Large intestine (tissue), 3 donors: ENCODE results near the gene MTHFD1L. TPM values are rescaled to one million over a fixed set of nuclear protein-coding genes. Genes with fewer than 3 reads are reported as not detected.

Source experiments
- DNase-seq, 2 donors: peaks; one replicate each; pipeline versions ENCODE4 v3.0.0 to v3.0.0-alpha.2; 2013
- H3K27ac ChIP-seq: one replicate; pipeline ENCODE4 v1.5.1; 2013; ENCODE audit warnings: low read length
- H3K27me3 ChIP-seq: 2 replicates; pipeline ENCODE4 v1.6.1; 2013; ENCODE audit warnings: low read length; ENCODE audit not compliant: control insufficient read depth, insufficient read depth
- H3K36me3 ChIP-seq: 2 replicates; pipeline ENCODE4 v1.6.1; 2013; ENCODE audit warnings: low read length; ENCODE audit not compliant: control insufficient read depth, insufficient read depth
- H3K4me1 ChIP-seq: one replicate; pipeline ENCODE4 v1.6.1; 2013; ENCODE audit warnings: low read length; ENCODE audit not compliant: control insufficient read depth, insufficient read depth
- H3K4me3 ChIP-seq: one replicate; pipeline ENCODE4 v1.5.1; 2013; ENCODE audit warnings: low read length
- H3K9me3 ChIP-seq: one replicate; pipeline ENCODE4 v1.6.1; 2013; ENCODE audit warnings: mild to moderate bottlenecking, low read depth, low read length, moderate library complexity; ENCODE audit not compliant: control insufficient read depth
- WGBS: methylation state at CpG from one replicate; pipeline ENCODE4 v1.1.5; 2013; ENCODE audit warnings: low lambda C conversion rate; ENCODE audit not compliant: insufficient coverage; 5-methylcytosine and 5-hydroxymethylcytosine counted together
- polyA plus RNA-seq: library from polyadenylated mRNA; unstranded; fragments of 120-200 nt; gene quantifications from one replicate; pipeline ENCODE4 v1.2.1, GENCODE V29; 2013

The MTHFD1L gene
- polyA plus RNA-seq, 1 donor = 11.7 TPM

GRCh38 chr6:151089978-151090377, 224.5 kb downstream of the MTHFD1L start:
- DNase-seq = no peak
- H3K9me3 ChIP-seq = no peaks in the 10 kb centered on the region
- no peaks in the 10 kb centered on the region for H3K27me3 ChIP-seq
- H3K27ac ChIP-seq = no peak overlapping the region
- H3K36me3 ChIP-seq = peaks cover 11% of the 10 kb centered on the region
- no peak overlapping the region for H3K4me3 ChIP-seq
- H3K4me1 ChIP-seq = no peaks in the 10 kb centered on the region
- WGBS = no CpG with 5 or more reads among the region's 4 CpGs

- no peak overlapping the region for H3K27ac ChIP-seq
- no peaks in the 10 kb centered on the region for H3K4me1 ChIP-seq
- no peak for DNase-seq
- peaks cover 11% of the 10 kb centered on the region for H3K36me3 ChIP-seq
- H3K4me3 ChIP-seq = no peak overlapping the region
- 100% methylated on average over 1 of the region's 4 CpGs for WGBS
- no peaks in the 10 kb centered on the region for H3K27me3 ChIP-seq
- no peaks in the 10 kb centered on the region for H3K9me3 ChIP-seq
Observed at GRCh38 chr6:151091571-151091970, 226.1 kb downstream of the MTHFD1L start.

- H3K27me3 ChIP-seq = no peaks in the 10 kb centered on the region
- WGBS = 60% methylated on average over 1 of the region's 5 CpGs
- no peak for DNase-seq
- H3K9me3 ChIP-seq = no peaks in the 10 kb centered on the region
- peaks cover 11% of the 10 kb centered on the region for H3K36me3 ChIP-seq
- H3K27ac ChIP-seq = no peak overlapping the region
- no peaks in the 10 kb centered on the region for H3K4me1 ChIP-seq
- no peak overlapping the region for H3K4me3 ChIP-seq
Observed at GRCh38 chr6:151092591-151092990, 227.1 kb downstream of the MTHFD1L start.

- no peaks in the 10 kb centered on the region for H3K4me1 ChIP-seq
- no peak overlapping the region for H3K27ac ChIP-seq
- no peaks in the 10 kb centered on the region for H3K9me3 ChIP-seq
- H3K27me3 ChIP-seq = no peaks in the 10 kb centered on the region
- no CpG with 5 or more reads among the region's 5 CpGs for WGBS
- H3K4me3 ChIP-seq = no peak overlapping the region
- H3K36me3 ChIP-seq = peaks cover 11% of the 10 kb centered on the region
- DNase-seq = no peak
Observed at GRCh38 chr6:151093706-151094105, 228.2 kb downstream of the MTHFD1L start.

GRCh38 chr6:151095538-151096254, 230.2 kb downstream of the MTHFD1L start:
- no peak overlapping the region for H3K4me3 ChIP-seq
- H3K27ac ChIP-seq = no peak overlapping the region
- H3K9me3 ChIP-seq = no peaks in the 10 kb centered on the region
- H3K4me1 ChIP-seq = no peaks in the 10 kb centered on the region
- peaks cover 11% of the 10 kb centered on the region for H3K36me3 ChIP-seq
- 60% methylated on average over 1 of the region's 6 CpGs for WGBS
- H3K27me3 ChIP-seq = no peaks in the 10 kb centered on the region
- DNase-seq = no peak

- DNase-seq = no peak
- H3K27me3 ChIP-seq = no peaks in the 10 kb centered on the region
- H3K4me3 ChIP-seq = no peak overlapping the region
- no peaks in the 10 kb centered on the region for H3K9me3 ChIP-seq
- H3K27ac ChIP-seq = no peak overlapping the region
- WGBS = no CpG with 5 or more reads among the region's 4 CpGs
- H3K4me1 ChIP-seq = no peaks in the 10 kb centered on the region
- peaks cover 8% of the 10 kb centered on the region for H3K36me3 ChIP-seq
Observed at GRCh38 chr6:151096255-151096612, 230.7 kb downstream of the MTHFD1L start.

- H3K9me3 ChIP-seq = no peaks in the 10 kb centered on the region
- H3K36me3 ChIP-seq = peaks cover 8% of the 10 kb centered on the region
- H3K27ac ChIP-seq = no peak overlapping the region
- 100% methylated on average over 3 of the region's 8 CpGs for WGBS
- no peak for DNase-seq
- no peaks in the 10 kb centered on the region for H3K4me1 ChIP-seq
- H3K27me3 ChIP-seq = no peaks in the 10 kb centered on the region
- H3K4me3 ChIP-seq = no peak overlapping the region
Observed at GRCh38 chr6:151096691-151097606, 231.4 kb downstream of the MTHFD1L start.

- Histone ChIP-seq H3K27ac (no peak overlapping the region), H3K27me3 (no peaks in the 10 kb centered on the region), H3K4me1 (no peaks in the 10 kb centered on the region), H3K9me3 (no peaks in the 10 kb centered on the region), H3K36me3 (peaks cover 4% of the 10 kb centered on the region), H3K4me3 (no peak overlapping the region)
- no peak for DNase-seq
- WGBS = no CpG with 5 or more reads among the region's 4 CpGs
Observed at GRCh38 chr6:151098166-151098565, 232.7 kb downstream of the MTHFD1L start.

- no CpG with 5 or more reads among the region's 2 CpGs for WGBS
- DNase-seq = peak in 1 of 2 donors; percentile 28
- Histone ChIP-seq H3K9me3 (no peaks in the 10 kb centered on the region), H3K4me1 (no peaks in the 10 kb centered on the region), H3K27me3 (no peaks in the 10 kb centered on the region), H3K36me3 (no peaks in the 10 kb centered on the region), H3K4me3 (no peak overlapping the region), H3K27ac (no peak overlapping the region)
Observed at GRCh38 chr6:151100326-151100725, 234.8 kb downstream of the MTHFD1L start.

- Histone ChIP-seq H3K9me3 (no peaks in the 10 kb centered on the region), H3K4me1 (no peaks in the 10 kb centered on the region), H3K36me3 (no peaks in the 10 kb centered on the region), H3K27me3 (no peaks in the 10 kb centered on the region), H3K4me3 (no peak overlapping the region), H3K27ac (no peak overlapping the region)
- no peak for DNase-seq
- WGBS = no CpG with 5 or more reads among the region's 6 CpGs
Observed at GRCh38 chr6:151101161-151101815, 235.8 kb downstream of the MTHFD1L start.
